GM19397 (cell line): Measurements from ENCODE around the gene PDZD2.
"Not testable (repeated sequence)": the region's sequence is repeated elsewhere in the genome, so short reads cannot be mapped to it uniquely, and the experiment has no call there.

ENCODE experiments used
- ATAC-seq: cut with Tn5 transposase; IDR thresholded peaks from one replicate; pipeline ENCODE4 v1.9.1; 2021; ENCODE audit warnings: mild to moderate bottlenecking, moderate library complexity; ENCODE audit not compliant: unreplicated experiment

Gene PDZD2

GRCh38 chr5:31731016-31731415 lies 92.1 kb downstream of the PDZD2 start:
- ATAC-seq, result no peak

- no peak for ATAC-seq
These were observed 92.9 kb downstream of the PDZD2 start for GRCh38 chr5:31731710-31732301.

- ATAC-seq, result not testable (repeated sequence)
These were observed 93.9 kb downstream of the PDZD2 start for GRCh38 chr5:31732821-31733220.

- no peak for ATAC-seq
These were observed 94.4 kb downstream of the PDZD2 start for GRCh38 chr5:31733371-31733770.

GRCh38 chr5:31736127-31736526 lies 97.2 kb downstream of the PDZD2 start:
- no peak for ATAC-seq

- ATAC-seq, result no peak
These were observed 99.3 kb downstream of the PDZD2 start for GRCh38 chr5:31738199-31738598.

- no peak for ATAC-seq
These were observed 102.6 kb downstream of the PDZD2 start for GRCh38 chr5:31741496-31741895.

- no peak for ATAC-seq
These were observed 104.7 kb downstream of the PDZD2 start for GRCh38 chr5:31743678-31744077.

GRCh38 chr5:31748458-31749172 lies 109.7 kb downstream of the PDZD2 start:
- ATAC-seq, result no peak

GRCh38 chr5:31750215-31750614 lies 111.3 kb downstream of the PDZD2 start:
- ATAC-seq, result no peak

GRCh38 chr5:31751610-31752009 lies 112.7 kb downstream of the PDZD2 start:
- no peak for ATAC-seq

- no peak for ATAC-seq
These were observed 114.9 kb downstream of the PDZD2 start for GRCh38 chr5:31753700-31754357.

- ATAC-seq, result no peak
These were observed 115.4 kb downstream of the PDZD2 start for GRCh38 chr5:31754358-31754704.

- ATAC-seq, result no peak
These were observed 116.1 kb downstream of the PDZD2 start for GRCh38 chr5:31754741-31755675.

GRCh38 chr5:31755676-31756230 lies 116.8 kb downstream of the PDZD2 start:
- no peak for ATAC-seq

GRCh38 chr5:31757806-31758205 lies 118.9 kb downstream of the PDZD2 start:
- no peak for ATAC-seq

GRCh38 chr5:31758803-31759425 lies 120.0 kb downstream of the PDZD2 start:
- no peak for ATAC-seq

- no peak for ATAC-seq
These were observed 121.0 kb downstream of the PDZD2 start for GRCh38 chr5:31759925-31760324.

GRCh38 chr5:31761877-31762276 lies 122.9 kb downstream of the PDZD2 start:
- no peak for ATAC-seq

GRCh38 chr5:31763424-31763823 lies 124.5 kb downstream of the PDZD2 start:
- ATAC-seq, result no peak
